HG03175 (cell line): ENCODE results near the gene POLE.

ENCODE experiments used
- ATAC-seq: cut with Tn5 transposase; IDR thresholded peaks from one replicate; pipeline ENCODE4 v1.9.1; 2021; ENCODE audit warnings: mild to moderate bottlenecking, moderate library complexity; ENCODE audit not compliant: unreplicated experiment

The POLE gene

DNA sequence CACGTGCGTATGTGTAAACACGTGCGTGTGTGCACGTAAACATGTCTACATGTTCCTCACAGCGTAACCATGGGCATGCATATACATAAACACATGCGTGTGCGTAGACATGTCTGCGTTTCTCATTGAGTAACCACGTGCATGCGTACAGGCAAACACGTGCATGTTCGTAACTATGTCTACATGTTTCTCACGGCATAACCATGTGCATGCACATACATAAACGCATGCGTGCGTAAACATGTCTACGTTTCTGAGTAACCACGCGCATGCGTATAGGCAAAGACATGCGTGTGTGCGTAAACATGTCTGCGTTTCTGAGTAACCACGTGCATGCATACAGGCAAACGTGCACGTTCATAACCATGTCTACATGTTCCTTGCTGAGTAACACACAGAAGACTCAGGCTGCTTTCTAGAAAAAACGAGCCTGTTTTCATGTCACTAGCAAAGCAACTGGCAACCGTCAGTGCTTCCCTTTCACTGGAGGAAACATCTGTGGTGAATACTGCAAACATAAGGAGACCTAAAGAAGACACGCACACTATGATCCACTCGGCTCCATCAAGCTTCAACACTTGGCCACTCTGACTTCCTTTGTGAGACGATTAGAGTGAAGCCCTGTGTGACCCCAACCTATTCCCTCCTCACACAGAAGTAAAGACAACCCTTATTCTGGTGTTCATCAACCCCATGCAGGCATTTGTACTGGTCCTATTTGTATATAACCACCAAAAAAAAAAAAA is 28.8 kb downstream of the POLE start:
- no peak for ATAC-seq

DNA sequence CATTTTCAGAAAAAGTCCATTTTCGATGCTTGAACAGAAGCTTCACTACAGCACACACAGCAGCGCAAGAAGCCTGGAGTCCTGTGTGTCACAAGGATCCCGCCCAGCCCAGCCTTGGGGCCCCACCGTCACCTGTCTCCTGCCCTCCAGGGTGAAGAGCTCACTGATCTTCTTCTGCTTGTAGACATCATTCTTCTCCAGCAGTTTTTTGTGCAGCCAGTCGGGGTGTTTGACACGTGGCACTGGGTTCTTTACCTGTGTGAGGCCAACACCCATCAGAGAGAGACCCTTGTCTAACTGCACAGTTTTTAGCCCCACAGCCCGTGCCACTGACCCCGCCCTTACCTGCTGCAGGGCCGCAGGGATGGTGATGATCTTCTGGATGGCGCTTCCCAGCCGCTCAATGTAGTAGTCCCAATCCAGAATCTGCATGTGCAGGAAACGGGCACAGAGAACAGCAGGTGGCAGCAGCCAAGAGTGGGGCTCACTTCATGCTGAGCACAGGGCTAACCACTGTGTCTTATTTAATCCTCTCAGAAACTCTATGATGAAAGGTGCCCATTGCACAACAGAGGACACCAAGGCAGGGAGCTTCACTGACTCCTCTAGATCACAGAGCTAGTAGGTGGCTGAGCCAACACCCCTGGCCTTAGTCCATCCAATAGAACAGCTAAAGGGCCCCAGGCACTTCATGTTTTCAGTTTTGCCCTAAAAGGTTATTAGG is 30.0 kb downstream of the POLE start:
- no peak for ATAC-seq

DNA sequence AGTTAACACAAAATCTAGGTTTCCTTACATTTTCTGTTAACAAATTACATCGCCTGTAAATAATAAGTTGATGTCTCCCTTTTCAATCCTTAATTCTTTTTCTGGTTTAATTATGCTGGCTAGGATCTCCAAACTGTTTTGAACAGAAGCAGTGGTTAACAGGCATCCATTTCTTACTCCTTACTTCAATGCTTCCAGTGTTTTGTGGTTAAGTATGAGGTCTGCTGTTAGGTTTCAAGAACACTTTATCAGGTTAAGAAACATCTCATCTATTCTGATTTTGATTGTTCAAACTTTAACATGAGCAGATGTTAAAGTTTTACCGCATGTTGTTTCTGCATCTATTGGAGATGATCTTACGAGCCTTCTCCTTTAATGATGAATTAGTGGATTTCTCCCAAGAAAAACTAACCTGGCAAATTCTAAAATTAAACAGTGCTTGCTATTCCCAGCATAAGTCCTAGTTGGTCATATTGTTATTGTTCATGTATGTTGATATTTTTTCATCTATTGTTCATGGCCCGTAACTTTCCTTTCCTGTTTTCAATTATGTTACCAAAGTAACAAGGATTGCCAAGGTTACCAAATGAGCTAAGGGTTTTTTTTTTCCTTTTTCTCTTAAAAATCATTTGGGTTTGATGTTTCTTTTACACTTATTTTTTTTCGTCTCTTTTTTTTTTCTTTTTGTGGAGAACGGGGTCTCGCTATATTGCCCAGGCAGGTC is 33.4 kb downstream of the POLE start:
- ATAC-seq = no peak

DNA sequence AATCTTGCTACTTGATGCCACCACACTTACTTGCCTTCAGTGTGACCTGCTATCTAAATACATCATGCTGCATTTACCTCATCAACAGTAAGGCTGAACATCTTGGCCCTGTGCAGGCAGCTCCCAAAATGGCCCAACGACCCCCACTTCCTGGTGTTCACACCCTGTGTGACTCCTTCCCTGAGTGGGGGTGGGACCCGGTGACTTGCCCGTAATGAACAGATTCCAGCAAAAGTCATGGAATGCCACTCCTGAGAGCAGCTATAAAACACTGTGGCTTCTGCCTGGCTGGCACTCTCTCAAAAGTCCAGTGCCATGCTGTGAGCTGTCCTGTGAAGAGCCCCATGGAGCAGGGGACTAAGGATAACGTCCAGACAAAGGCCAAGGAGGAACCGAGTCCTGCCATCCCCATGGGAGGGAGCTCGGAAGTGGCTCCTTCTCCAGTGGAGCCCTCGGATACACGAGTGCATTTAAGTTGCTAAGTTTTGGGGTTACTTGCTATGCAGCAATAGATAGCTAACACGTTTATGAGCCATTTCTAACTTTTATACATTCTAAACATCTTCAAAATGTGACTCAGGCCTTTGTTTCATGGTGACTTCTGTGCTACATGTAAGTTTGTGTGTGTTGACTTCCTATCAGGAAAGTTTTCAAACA is 35.6 kb downstream of the POLE start:
- ATAC-seq = no peak

DNA sequence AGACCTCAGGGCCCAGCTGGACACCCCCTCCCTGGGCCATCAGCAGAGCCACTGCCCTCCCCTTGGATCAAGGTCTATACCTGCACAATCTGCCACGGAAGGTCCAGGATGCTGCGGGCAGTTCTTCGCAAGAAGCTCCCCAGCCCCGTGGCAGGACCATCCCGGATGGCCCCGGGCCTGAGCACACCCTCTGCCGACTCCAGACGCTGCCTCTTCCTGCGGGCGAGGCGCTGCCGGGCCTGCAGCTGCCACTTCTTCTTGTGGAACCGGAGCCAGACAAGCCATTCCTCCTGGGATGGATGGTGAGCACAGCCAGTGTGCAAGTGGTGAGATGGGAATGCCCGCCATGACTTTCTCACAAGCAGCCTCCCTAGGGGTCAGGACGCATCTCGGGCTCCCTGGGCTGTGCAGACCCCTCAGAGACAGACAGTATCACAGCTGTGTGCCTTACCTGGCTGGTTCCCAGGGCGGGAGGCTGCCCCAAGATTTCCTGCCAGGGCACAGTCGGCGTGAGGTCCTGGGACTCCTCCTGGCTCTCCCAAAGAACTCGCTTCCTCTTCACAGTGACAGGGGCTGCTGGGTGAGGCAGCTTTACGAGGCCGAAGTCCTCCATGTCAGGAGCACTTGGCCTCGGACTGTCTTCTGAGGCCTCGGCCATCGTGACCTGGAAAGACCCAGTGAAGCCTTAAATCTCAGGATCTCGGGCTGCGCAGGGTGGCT is 37.8 kb downstream of the POLE start:
- no peak for ATAC-seq

DNA sequence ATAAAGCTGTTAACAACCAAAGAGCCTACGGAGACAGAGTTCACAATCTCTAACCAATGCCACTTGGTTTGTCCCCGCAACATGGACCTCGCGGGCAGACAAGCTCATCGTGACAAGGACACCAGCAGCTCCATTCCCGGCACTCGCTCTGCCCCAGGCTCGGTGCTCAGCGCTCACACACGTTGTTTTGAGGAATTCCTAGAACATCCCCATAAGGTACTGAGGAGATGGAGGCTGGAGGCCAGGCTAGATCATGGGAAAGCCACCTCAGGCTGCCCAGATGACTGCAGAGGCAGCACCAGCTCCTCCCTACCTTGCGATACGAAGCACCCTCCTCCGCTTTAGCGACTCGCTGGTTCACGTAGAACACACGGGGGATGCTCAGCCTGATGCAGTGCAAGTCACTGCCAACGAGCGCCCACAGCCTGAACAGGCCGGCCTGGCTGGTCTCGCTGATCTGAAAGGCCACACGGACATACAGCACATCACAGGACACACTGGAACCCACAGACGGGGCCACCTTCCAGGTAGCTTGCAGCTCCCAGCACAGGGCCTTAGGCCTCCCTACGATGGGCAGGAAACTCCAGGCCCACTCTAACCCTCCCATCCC is 38.4 kb downstream of the POLE start:
- ATAC-seq = no peak

DNA sequence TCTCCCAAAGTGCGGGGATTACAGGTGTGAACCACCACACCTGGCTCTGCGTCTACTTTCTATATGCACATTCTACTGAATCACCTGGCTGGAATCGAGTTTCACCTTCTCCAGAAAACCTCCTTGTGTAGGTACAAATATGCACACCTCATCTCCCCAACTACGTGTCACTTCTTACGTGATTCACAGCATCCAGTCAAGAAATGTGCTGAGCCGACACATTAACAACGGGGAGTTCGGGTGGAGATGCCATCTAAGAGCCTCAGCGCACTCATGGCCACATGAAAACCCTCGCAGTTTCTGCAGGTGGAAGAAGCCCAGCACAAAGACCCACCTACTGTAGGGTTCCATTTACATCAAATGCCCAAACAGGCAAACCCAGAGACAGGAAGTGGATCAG is 39.3 kb downstream of the POLE start:
- ATAC-seq = no peak

DNA sequence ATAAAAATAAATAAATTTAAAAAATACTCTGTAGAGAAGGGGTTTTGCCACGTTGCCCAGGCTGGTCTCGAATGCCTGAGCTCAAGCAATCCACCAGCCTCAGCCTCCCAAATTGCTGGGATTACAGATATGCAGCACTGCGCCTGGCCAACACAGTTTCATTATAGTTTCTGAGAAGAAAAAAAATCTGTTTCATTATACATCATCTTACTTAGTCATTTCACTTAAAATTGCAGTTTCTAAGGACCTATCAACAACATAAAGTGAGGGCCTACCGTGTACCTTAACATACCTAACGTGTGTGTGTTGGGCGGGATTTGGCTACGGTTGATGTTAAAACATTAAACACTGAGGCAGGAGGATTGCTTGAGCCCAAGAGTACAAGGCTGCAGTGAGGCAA is 40.3 kb downstream of the POLE start:
- no peak for ATAC-seq

DNA sequence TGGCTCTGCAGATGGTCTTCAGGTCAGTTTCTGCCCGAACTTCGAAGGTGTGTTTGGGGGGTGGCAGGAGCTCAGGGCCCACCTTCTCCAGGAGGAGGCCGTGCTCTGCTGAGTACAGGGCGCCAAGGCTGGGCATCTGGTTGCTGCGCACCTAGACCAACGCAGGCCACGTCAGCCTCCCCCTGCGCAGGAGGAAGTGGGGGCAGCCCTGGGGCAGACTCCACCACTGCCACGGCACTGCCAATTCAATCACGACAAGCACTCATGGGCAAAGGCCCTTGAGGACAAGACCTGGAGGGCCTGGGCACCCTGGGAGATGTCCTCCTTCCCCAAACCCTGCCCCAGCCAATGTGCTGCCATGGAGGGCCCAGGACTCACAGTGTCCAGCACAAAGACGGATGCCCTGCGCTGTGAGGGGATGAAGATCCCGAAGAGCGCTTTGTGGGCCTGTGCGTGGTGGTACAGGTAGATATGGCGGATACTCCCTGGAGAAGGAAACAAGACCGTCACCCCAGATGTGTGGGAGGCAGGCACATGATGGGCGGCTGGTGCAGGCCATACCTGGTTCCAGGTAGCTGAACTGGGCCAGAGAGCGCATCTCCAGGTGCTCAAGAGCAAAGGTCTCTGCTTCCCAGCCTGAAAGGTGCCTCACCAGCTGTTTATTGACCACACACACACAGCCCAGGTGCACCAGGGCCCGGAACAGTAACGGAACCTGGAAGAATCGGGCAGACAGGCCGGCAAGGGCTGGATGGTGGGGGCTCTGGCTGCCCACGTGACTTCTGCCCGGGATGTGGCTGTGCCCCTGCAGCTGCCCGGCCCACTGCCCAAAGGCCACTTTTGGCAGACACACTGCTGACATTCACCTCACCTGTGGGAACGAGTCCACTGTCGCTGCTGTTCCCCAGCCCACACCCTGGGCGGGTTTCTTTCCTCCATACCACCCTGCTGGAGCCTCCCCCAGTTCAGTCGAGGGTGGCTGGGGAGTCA is 44.0 kb downstream of the POLE start:
- no peak for ATAC-seq

DNA sequence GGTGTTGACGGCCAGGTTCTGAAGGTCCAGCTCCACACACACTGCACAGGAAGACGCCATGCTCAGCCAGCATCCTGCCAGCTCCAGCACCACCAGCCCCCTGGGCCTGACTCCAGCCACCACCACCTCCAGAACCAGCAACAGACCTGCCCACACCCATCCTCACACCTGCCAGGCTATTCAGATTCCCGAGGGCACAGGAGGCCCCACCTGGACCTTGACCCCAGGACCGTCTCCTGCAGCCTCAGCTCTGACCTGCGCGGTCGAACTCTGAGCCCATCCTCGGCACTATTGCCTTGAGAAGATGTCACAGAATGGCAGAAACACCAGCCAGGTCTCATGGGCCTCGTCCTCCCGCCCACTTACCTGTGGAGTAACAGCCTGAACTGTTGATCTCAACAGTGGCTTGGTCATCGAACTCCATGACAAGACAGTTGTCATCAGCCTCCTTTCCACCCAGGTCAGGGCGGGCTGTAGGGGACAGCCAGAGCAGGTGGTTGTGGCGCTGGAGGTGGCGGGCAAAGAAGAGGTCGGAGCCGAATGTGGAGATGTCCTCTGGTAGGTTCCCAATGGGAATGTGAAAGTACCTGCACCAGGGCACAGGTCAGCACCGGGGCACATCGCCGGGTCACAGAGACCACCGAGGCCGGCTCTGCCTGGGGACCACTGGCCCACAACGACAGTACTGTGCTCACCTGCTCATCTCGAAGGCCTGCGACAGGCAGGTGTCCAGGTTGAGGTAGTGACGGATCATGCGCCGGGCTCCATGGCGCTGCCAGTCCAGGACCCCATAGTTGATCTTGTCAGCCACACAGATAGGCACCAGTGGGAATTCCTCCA is 45.1 kb downstream of the POLE start:
- no peak for ATAC-seq

DNA sequence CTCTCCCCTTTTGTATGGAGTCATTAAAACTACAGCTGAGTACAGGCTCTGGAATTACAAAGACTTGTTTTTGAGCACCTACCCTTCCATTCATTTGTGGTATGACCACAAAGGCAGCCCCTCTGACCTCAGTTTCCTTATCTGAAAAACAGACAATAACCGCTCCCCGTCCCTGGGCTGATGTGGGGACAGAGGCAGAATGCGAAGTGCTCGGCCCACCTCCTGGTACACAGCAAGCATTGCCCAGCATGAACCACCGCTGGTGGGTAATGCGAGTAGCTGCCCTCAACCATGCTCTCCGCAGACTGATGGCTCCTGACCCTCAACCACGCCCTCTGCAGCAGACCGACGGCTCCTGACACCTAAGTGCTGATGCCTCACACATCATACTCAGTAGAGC is 46.2 kb downstream of the POLE start:
- ATAC-seq = no peak

DNA sequence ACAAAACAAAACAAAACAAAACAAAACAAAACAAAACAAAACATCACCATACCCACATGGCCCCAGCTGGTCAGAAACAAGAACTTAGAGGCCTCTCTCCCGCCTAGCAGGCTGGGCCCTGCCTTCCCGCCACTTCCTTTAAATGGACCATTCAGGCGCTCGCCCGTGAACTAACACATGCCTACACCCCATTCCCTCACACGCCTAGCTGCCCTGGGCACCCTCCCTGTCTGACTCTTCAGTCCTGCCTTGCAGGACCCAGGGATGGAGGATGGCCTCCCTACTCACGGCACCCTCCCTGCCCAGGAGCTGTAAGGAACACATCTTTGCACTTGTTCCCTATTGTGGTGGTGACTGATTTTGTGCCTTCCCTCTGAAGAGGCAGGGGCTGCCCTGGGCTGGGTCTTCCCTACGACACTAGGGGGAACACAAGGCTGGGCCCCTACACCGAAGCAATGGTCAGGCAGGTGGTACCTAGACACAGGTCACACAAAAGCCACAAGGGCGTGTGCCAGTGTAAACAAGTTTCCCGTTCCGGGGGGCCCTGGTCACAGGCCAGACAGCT is 47.1 kb downstream of the POLE start:
- no peak for ATAC-seq

DNA sequence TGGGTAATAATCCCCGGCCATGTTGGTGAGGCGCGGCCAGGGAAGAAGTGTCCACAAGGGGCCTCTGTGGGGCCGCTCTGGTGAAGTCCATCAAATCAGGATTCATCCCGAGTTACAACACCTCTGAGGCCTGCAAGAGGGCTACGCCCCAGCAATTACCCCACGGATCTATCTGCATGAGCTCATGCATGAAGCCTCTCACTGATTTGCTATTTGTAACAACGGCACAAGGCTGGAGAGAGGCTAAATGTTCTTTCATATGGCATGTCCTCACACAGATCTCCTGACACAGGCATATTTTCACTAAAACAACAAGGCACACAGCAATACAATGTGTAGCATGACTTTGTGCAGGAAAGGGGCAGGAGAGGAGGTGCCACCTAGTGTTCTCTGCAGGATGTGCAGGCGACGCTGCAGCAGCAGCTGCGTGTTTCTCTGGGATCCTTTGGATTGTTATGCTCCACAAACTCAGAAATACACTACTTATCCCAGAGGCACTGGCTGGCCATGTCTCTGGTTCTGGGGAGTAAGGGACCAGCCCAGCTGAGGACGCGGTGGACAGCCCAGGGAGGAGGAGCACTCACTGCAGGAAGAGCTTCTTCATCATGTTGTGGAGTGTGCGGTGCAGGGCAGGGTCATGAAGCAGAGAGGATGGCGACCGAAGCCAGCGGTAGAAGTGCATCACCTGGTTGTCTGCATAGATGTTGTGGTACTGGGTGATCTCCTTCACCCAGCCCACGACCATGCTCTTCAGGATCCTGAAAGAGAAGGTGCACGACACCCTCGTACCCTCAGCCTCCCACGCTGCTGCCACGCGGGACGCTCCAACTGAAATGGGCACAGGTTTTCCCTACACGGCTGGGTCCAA is 48.4 kb downstream of the POLE start:
- no peak for ATAC-seq

DNA sequence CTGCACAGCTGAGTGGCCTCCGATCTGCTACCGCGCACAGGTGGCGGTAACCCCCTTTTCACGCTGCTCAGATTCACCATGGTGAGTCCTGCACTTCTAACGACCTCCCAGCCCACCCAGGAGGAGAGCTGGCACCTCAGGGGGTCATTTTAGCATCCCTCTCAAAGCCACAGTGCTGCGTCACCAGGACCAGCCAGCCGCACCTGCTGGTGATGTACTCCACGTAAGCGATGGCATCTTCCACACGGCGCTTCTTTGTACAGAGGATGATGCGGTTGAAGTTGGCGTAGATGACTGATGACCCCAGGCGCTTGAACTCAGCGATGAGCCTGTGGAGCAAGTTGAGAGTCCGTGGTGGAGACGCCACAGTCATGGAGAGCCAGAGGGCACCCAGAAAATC is 49.3 kb downstream of the POLE start:
- ATAC-seq = no peak

DNA sequence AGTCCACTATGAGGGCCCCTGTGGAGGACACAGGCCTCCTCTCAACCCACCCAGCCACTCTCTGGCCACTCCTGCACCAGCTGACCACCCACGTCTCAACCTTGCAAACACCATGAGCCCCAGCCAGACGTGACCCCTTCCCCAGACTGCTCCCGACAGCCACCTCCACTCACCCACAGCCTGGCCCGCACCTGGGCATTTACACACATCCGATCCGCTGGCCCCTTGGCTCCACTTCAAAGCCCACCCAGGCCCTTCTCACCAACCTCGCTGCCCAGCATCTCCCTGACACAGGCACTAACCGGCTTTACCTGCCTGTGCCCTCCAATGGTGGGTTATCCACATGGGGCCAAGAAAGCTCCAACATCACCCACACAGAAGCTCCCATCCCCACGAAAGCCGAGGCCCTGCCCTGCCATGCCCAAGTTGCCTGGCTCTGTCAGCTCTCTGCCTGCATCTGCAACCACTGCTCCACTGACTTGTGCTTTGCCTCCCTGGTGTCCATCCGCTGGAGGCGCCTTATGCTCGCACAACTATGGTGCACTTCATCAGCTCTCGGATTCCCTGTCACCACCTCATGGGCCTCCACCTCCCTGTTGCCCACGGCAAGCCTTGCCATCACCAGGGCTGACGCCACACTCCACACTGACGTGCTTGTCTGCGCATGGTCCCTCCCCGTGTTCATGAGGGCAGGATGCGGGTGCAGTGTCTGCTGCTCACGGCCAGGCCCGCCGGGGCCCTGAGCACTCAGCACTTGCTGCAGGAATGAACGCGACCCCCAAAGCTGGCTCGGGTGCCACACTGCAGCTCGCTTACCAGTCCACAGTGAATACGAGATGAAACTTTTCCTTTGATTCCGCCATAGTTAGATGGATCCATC is 51.8 kb downstream of the POLE start:
- ATAC-seq = no peak

DNA sequence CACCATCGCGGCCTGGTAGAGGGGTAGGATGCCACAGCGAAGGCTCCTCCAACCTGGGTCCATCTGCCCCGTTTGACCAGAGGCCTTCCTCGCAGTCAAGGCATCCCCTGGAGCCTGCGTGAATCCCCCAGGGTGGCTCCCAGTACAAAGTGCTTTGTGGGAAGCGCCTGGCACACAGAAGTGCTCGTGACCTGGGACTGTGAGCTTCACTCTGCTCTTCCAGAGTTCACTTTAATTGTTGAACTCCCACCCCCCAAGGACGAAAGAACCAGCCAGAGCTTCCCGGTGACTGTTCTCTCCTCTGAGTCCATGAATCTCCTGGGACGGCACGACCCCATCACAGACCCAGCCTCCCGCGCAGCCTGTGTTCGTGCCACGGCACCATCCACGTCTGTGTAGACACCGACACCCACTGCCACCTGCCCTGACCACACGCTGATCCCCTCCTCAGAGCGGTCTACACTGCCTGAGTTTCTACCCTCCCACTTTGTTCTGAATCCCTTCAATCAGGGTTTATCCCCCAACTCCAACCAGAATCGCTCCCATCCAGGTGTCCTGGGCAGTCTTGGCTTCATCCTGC is 52.6 kb downstream of the POLE start:
- ATAC-seq = no peak
